Measurements from ENCODE around the gene LILRB1. TPM values are rescaled to one million over a fixed set of nuclear protein-coding genes. Genes with fewer than 3 reads are reported as not detected.

The LILRB1 gene
- total RNA-seq, 1 donor from 2014 or later, result not detected

- no peak overlapping the region for H3K4me3 Mint-ChIP-seq (ENCODE audit: unreplicated experiment)
- Histone ChIP-seq H3K79me2 (ENCODE audit: insufficient read depth, low read length) (no peaks in the 10 kb centered on the region), H3K4me1 (ENCODE audit: insufficient read depth, low read length) (no peaks in the 10 kb centered on the region), H3K9me3 (ENCODE audit: insufficient read depth, low read depth, low read length) (peaks cover 4% of the 10 kb centered on the region), H3K27ac (ENCODE audit: low read depth, low read length) (no peak overlapping the region), H3K9ac (ENCODE audit: low read length) (no peak overlapping the region), H3K36me3 (ENCODE audit: insufficient read depth, low read length) (no peaks in the 10 kb centered on the region), H2AFZ (ENCODE audit: low read depth, low read length) (no peak overlapping the region), H3K4me3 (ENCODE audit: insufficient read depth, low read depth, low read length) (no peak overlapping the region), H3K27me3 (ENCODE audit: insufficient read depth, low read length) (no peaks in the 10 kb centered on the region), H4K20me1 (ENCODE audit: insufficient read depth, low read length) (no peaks in the 10 kb centered on the region), H3K4me2 (ENCODE audit: low read length) (no peak overlapping the region)
- FAIRE-seq, result no peak
- no peaks in the 10 kb centered on the region for H3K4me1 Mint-ChIP-seq (ENCODE audit: low read depth, unreplicated experiment)
- TF ChIP-seq EZH2 (IDR thresholded peaks at IDR 0.05; ENCODE audit: insufficient read depth, low read length), result no peak
- TF ChIP-seq, protein P1, sequence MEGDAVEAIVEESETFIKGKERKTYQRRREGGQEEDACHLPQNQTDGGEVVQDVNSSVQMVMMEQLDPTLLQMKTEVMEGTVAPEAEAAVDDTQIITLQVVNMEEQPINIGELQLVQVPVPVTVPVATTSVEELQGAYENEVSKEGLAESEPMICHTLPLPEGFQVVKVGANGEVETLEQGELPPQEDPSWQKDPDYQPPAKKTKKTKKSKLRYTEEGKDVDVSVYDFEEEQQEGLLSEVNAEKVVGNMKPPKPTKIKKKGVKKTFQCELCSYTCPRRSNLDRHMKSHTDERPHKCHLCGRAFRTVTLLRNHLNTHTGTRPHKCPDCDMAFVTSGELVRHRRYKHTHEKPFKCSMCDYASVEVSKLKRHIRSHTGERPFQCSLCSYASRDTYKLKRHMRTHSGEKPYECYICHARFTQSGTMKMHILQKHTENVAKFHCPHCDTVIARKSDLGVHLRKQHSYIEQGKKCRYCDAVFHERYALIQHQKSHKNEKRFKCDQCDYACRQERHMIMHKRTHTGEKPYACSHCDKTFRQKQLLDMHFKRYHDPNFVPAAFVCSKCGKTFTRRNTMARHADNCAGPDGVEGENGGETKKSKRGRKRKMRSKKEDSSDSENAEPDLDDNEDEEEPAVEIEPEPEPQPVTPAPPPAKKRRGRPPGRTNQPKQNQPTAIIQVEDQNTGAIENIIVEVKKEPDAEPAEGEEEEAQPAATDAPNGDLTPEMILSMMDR (IDR thresholded peaks at IDR 0.05; ENCODE audit: insufficient read depth, low read depth, low read length), result no peak
- no peaks in the 10 kb centered on the region for H3K27me3 Mint-ChIP-seq (ENCODE audit: low read depth, unreplicated experiment)
- no peaks in the 10 kb centered on the region for H3K36me3 Mint-ChIP-seq (ENCODE audit: low read depth, unreplicated experiment)
- no peak overlapping the region for H3K27ac Mint-ChIP-seq (ENCODE audit: unreplicated experiment)
- peaks cover 11% of the 10 kb centered on the region for H3K9me3 Mint-ChIP-seq (ENCODE audit: unreplicated experiment)
- DNase-seq (ENCODE audit: low read depth), result no peak
Measured at GRCh38 chr19:54614726-54615125, 15.6 kb upstream of the LILRB1 start.

DNA sequence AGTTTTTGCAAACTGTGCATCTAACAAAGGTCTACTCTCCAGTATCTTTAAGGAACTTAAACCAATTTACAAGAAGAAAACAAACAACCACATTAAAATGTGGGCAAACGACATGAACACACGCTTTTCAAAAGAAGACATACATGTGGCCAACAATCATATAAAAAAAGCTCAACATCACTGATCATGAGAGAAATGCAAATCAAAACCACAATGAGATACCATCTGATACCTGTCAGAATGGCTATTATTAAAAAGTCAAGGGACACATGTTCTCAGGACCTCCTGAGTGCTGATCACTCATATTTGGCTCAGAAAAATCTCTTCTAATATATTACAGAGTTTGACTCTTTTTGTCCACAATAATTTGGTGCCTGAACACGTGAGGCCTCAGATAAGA, 14.2 kb upstream of the LILRB1 start:
- TF ChIP-seq, protein P1 (IDR thresholded peaks at IDR 0.05; ENCODE audit: insufficient read depth, low read depth, low read length), result no peak
- no peak for TF ChIP-seq EZH2 (IDR thresholded peaks at IDR 0.05; ENCODE audit: insufficient read depth, low read length)
- Histone ChIP-seq H3K4me3 (ENCODE audit: insufficient read depth, low read depth, low read length) (no peak overlapping the region), H3K9ac (ENCODE audit: low read length) (no peak overlapping the region), H3K4me1 (ENCODE audit: insufficient read depth, low read length) (no peaks in the 10 kb centered on the region), H3K4me2 (ENCODE audit: low read length) (no peak overlapping the region), H2AFZ (ENCODE audit: low read depth, low read length) (no peak overlapping the region), H3K27ac (ENCODE audit: low read depth, low read length) (no peak overlapping the region), H3K9me3 (ENCODE audit: insufficient read depth, low read depth, low read length) (peaks cover 3% of the 10 kb centered on the region), H3K27me3 (ENCODE audit: insufficient read depth, low read length) (no peaks in the 10 kb centered on the region), H4K20me1 (ENCODE audit: insufficient read depth, low read length) (no peaks in the 10 kb centered on the region), H3K79me2 (ENCODE audit: insufficient read depth, low read length) (no peaks in the 10 kb centered on the region), H3K36me3 (ENCODE audit: insufficient read depth, low read length) (no peaks in the 10 kb centered on the region)
- no peaks in the 10 kb centered on the region for H3K36me3 Mint-ChIP-seq (ENCODE audit: low read depth, unreplicated experiment)
- H3K4me3 Mint-ChIP-seq (ENCODE audit: unreplicated experiment), result no peak overlapping the region
- H3K4me1 Mint-ChIP-seq (ENCODE audit: low read depth, unreplicated experiment), result no peaks in the 10 kb centered on the region
- peaks cover 10% of the 10 kb centered on the region for H3K9me3 Mint-ChIP-seq (ENCODE audit: unreplicated experiment)
- H3K27me3 Mint-ChIP-seq (ENCODE audit: low read depth, unreplicated experiment), result no peaks in the 10 kb centered on the region
- no peak overlapping the region for H3K27ac Mint-ChIP-seq (ENCODE audit: unreplicated experiment)
- no peak for FAIRE-seq
- DNase-seq (ENCODE audit: low read depth), result no peak

DNA sequence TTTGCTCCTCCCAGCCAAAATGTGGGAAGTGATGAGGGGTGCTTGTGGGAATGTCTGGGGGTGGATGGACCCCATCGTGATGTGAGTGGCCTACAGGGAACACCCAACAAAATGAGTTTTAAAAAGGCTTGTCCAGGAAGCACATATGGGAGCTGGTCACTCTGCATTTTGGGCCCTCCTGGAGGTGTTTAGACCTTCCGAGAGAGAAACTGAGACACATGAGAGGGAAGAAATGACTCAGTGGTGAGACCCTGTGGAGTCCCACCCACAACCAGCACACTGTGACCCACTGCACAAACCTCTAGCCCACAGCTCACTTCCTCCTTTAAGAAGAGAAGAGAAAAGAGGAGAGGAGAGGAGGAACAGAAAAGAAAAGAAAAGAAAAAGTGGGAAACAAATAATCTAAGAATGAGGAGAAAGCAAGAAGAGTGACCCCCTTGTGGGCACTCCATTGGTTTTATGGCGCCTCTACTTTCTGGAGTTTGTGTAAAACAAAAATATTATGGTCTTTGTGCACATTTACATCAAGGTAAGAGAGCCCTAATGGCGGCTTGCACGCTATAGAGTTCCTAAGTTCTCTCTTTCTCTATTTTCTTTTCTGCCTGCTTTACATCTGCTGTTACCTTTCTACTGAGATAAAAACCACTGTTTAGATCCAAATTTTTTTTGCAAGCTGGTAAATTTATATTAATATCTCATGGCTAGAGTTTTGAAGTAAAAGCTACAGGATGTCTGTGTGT, 13.3 kb upstream of the LILRB1 start:
- peaks cover 3% of the 10 kb centered on the region for H3K9me3 ChIP-seq (ENCODE audit: insufficient read depth, low read depth, low read length)
- no peaks in the 10 kb centered on the region for H3K36me3 Mint-ChIP-seq (ENCODE audit: low read depth, unreplicated experiment)
- no peak overlapping the region for H3K4me3 Mint-ChIP-seq (ENCODE audit: unreplicated experiment)
- no peaks in the 10 kb centered on the region for H3K27me3 Mint-ChIP-seq (ENCODE audit: low read depth, unreplicated experiment)
- TF ChIP-seq, protein P1 (IDR thresholded peaks at IDR 0.05; ENCODE audit: insufficient read depth, low read depth, low read length), result no peak
- no peak for TF ChIP-seq EZH2 (IDR thresholded peaks at IDR 0.05; ENCODE audit: insufficient read depth, low read length)
- H3K4me2 ChIP-seq (ENCODE audit: low read length), result no peak overlapping the region
- H3K27ac Mint-ChIP-seq (ENCODE audit: unreplicated experiment), result no peak overlapping the region
- H3K9me3 Mint-ChIP-seq (ENCODE audit: unreplicated experiment), result peaks cover 10% of the 10 kb centered on the region
- no peak overlapping the region for H3K4me3 ChIP-seq (ENCODE audit: insufficient read depth, low read depth, low read length)
- H3K27me3 ChIP-seq (ENCODE audit: insufficient read depth, low read length), result no peaks in the 10 kb centered on the region
- H3K36me3 ChIP-seq (ENCODE audit: insufficient read depth, low read length), result no peaks in the 10 kb centered on the region
- H4K20me1 ChIP-seq (ENCODE audit: insufficient read depth, low read length), result no peaks in the 10 kb centered on the region
- FAIRE-seq (no peak), DNase-seq (ENCODE audit: low read depth) (no peak)
- no peak overlapping the region for H3K27ac ChIP-seq (ENCODE audit: low read depth, low read length)
- no peaks in the 10 kb centered on the region for H3K79me2 ChIP-seq (ENCODE audit: insufficient read depth, low read length)
- no peak overlapping the region for H2AFZ ChIP-seq (ENCODE audit: low read depth, low read length)
- no peak overlapping the region for H3K9ac ChIP-seq (ENCODE audit: low read length)
- H3K4me1 ChIP-seq (ENCODE audit: insufficient read depth, low read length), result no peaks in the 10 kb centered on the region
- H3K4me1 Mint-ChIP-seq (ENCODE audit: low read depth, unreplicated experiment), result no peaks in the 10 kb centered on the region

All from astrocyte (in vitro differentiated cells and primary cell).